ENCODE data around the gene SCN4B.

The SCN4B gene

DNA sequence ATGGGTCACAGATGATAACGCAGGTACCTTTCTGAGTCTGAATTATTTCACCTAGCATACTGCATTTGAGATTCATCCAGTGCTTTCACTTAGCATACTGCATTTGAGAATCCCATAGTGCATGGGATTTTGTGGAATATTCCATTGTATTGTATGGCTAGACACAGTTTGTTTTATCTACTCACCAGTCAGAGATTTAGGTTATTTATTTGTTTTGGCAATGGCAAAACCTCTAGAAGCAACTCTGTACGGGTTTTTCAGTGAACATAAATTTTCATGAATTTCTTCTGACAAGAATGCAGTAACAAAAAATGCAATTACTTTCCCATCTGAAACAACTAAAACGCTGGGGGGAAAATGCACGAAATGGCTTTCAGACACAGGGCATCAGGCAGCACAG lies 24.3 kb downstream of the SCN4B start:
- DNase-seq = no peak

DNA sequence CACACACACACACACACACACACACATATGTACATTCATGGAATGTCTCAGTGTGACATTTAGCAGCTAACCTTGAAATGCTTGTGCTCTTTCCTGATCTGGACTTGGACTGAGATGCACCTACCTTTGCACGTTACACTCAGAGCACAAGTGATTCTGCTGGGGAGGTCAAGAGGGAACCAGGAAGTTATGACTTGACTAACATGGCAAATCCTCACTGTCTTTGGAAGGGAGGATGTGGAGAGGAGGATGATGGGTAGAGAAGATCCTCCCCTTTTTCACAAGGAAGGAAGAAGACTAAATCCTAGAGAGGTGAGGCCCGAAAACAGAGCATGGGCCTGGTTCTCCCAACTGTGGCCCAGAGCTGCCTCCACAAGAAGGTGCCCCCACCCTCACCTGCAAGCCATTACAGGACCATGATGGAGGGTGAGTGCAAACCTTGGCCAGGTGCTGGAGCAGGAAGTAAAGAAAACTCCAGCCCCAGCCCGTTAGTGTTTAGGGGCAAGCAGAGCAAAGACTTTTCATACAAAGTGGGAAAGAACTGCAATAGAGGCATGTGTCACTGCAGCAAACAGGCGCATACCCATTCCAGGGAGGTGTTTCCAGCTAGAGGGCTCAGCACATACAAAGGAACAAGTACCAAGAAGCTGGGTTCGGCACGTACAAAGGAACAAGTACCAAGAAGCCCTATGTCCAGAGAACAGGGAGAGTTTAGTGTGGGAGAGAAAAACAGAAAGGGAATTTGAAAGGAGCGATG lies 26.4 kb downstream of the SCN4B start:
- no peak for DNase-seq

DNA sequence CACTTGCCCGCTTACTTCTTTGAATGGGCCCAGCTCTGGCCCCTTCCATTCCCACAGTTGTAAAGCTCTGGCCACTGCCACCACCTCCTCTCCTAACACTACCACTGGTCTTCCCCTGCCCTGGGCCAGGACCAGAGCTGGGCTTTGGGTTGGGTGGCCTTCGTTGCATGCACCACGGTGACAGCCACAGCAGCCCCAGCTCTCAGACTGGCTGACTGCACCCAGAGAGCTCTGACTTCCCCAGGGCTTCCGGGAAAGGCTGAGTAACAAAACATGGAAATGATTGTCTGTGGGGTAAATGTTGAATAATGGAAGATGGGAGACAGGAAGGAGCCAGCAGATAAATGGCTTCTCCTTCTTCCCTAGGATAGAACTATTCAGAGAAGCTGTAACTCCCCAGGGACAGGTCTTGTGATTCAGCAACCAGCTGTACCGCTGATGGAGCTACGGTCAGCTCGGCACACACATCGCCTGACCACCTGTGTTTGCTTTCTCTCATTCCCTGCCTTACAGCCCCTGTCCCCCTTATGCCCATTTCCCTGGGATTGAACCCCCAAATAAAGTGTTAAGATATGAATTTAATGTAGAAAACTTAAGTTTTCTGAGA lies 27.6 kb downstream of the SCN4B start:
- DNase-seq = no peak

DNA sequence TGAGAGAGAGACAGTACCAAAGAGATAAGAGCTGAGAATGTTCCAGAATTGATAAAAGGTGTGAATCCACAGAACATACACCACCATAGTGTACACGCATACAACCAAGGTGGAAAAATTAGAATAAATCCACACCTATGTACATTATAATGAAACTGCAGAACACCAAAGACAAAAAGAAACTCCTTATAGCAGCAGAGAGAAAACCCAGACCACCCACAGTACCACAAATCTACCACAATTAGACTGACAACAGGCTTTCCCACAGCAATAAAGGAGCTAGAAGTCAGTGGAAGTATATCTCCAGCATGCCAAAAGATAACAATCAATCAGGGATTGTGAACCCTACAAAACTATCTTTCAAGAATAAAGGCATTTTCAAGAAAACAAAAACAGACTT lies 31.8 kb downstream of the SCN4B start:
- no peak for DNase-seq

DNA sequence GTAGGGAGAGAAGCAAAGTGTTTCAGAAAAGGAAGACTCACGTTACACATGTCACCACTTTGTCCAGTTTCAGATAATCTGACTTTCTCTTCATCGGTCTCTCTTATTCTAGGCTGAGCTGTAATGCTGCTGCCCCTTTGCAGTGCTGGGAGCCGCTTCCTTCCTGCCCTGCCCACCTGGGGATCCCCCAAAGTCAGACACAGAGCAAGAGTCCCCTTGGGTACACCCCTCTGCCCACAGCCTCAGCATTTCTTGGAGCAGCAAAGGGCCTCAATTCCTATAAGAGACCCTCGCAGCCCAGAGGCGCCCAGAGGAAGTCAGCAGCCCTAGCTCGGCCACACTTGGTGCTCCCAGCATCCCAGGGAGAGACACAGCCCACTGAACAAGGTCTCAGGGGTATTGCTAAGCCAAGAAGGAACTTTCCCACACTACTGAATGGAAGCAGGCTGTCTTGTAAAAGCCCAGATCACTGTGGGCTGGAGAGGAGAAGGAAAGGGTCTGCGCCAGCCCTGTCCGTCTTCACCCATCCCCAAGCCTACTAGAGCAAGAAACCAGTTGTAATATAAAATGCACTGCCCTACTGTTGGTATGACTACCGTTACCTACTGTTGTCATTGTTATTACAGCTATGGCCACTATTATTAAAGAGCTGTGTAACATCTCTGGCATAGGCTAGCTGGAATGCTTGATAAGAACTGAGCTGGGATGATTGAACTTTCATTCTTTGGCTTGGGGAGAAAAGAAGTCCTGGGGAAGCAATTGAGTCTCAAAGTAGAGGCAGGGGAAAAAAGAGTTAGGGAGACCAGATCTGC lies 34.6 kb downstream of the SCN4B start:
- no peak for DNase-seq

DNA sequence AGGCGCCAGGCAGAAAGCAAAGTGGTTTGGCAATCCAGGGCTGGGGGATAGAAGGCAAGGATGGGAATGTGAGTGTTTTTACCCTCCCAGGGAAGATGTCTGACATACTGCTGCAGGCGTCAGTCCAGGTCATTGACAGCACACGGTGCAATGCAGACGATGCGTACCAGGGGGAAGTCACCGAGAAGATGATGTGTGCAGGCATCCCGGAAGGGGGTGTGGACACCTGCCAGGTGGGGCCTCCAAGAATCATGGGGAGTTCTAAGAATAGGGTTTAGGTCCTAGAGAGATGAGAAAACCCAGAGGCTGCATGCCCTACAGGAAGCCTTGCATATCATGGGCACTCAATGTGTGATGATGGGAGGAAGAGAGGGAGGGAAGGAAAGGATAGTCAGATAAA lies 37.6 kb downstream of the SCN4B start:
- no peak for DNase-seq

DNA sequence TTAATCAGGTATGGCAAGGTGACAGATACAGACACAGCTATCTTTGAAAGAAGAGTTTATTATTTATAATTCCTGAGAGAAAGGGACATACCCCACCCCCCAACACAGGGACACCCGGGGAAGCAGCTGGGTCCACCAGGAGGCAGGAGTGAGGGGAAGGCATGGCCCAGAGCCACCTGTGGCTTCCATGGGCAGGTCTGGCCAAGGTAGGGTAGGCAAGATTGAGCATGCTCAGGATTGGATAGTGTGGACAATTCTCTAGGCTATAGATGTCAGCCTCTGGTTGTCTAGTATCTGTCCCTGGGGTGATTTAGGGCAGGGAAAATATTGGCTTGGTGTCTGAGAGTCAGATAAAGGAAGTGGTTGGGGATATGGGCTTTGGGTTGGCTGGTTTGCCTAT lies 38.4 kb downstream of the SCN4B start:
- DNase-seq = no peak

DNA sequence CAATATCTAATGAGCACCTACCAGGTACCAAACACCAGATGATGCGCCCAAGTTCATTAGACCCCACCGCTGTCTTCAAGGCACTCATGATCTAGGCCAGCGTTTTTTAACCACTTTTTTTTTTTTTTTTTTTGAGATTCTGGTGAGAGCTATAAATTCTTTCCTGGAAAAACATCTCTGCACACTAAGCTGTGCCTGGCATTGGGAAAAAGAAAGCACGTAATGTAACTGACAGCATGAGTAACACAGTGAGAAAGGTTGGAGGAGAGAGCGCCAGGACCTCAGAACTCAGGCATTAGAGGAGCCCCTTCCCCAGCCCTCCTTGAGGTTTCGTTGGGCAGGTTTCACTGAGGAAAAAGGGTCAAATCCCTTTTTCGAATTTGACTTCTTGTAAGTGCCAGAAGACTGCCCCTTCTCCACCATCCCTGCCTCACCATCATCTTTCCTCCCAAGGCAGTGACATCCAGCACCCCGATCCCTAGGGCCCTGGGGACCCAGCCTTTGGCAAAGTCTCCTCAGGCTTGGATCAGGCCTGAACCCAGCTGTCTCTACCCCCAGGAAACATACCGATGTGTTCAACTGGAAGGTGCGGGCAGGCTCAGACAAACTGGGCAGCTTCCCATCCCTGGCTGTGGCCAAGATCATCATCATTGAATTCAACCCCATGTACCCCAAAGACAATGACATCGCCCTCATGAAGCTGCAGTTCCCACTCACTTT lies 39.8 kb downstream of the SCN4B start:
- DNase-seq = no peak

DNA sequence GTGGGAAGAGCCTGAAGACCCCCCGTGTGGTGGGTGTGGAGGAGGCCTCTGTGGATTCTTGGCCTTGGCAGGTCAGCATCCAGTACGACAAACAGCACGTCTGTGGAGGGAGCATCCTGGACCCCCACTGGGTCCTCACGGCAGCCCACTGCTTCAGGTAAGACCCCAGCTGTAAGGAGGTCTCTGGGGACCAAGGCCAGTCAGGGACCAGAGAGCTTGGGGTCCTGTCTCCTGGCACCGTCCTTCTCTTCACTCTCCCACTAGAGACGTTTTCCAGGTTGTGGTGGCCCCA lies 40.9 kb downstream of the SCN4B start:
- DNase-seq = no peak

DNA sequence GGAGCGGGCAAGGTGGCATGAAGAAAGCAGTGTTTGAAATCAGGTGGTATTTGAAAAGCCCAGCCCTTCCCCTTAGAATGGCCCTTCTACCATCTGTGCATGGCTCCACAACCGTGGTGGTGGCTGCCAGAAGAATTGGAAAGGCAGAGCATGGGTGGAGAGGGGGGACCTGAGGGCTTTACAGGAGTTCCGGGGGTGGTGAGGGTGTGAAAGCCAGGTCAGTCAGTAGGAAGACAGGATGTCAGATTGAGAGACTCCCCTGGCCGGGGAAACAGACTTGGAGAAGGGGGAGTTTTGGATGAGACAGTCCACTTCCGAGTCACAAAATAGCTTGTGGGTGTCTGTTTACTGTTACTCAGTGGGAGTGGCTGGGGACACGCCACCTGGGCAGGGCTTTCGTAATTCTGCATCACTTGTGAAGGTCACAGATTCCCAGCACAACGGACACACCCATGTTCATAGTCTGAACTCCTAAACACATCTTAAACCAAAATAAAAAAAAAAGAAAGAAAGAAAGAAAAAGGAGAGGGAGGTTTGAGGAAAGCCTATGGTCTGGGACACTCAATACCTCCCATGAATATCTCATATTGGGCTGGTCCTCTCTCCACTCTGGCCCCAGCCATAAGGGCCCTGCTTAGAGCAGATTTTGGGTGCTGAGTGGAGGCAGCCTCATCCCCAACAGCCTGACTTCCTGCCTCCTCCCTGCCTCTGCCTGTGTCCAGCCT lies 41.4 kb downstream of the SCN4B start:
- no peak for DNase-seq

DNA sequence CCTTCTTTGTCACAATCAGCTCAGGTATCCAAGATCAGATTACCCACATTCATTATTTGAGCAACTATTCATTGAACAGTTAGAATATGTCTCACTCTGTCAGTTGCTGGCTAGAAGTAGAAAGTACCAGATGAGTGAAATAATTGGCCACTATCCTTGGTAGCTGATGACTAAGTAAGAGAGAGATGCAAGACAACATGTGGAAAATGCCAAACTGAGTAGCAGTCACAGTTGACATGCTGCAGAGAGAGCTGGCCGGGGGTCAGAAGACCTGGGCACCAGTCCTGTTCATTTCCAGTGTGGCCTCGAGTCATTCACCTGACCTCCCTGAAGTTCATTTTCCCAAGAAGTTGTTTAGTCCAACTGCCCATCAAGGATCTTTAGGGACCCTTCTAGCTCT lies 43.4 kb downstream of the SCN4B start:
- DNase-seq = no peak

DNA sequence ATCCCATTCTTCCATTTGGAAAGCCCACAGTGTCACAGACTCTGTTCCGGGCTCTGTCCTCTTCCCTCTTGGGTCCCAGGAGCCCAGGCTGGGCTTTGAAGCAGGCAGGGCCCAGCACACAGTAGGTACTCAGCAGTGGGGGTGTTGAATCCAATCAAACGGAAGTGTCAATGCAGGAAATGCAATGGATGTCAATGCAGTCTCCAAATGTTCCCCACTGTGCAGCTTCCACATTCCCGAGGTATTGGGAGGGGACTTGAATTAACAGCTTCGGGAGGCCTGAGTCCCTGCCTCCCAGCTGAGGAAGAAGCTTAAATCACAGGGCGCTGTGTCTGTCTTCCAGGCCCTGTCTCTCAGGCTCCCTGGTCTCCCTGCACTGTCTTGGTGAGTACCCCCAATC lies 44.1 kb downstream of the SCN4B start:
- no peak for DNase-seq

DNA sequence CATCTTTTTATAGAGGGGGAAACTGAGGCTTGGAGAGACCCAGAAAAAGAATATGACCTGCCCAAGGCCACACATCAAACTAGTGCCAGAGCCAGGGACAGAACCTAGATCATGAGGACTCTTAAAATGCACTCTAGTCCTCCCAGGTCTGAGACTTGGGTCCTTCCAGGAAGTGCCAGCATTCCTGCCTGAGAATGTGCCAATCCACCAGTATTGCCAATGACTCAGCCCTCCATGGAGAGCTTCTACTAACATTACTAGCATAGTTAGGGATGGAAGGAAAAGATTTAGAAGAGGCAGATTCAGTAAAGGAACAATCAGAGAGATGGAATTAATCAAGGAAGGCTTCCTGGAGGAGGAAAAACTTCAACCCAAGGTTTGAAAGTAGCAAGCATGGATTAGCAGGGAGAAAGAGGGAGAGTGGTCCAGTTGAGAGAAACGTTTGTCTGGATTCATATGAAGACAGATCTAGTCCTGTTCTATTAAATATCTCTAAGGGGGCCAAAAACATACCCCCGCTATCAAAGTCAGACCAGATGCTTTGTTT lies 45.8 kb downstream of the SCN4B start:
- no peak for DNase-seq

DNA sequence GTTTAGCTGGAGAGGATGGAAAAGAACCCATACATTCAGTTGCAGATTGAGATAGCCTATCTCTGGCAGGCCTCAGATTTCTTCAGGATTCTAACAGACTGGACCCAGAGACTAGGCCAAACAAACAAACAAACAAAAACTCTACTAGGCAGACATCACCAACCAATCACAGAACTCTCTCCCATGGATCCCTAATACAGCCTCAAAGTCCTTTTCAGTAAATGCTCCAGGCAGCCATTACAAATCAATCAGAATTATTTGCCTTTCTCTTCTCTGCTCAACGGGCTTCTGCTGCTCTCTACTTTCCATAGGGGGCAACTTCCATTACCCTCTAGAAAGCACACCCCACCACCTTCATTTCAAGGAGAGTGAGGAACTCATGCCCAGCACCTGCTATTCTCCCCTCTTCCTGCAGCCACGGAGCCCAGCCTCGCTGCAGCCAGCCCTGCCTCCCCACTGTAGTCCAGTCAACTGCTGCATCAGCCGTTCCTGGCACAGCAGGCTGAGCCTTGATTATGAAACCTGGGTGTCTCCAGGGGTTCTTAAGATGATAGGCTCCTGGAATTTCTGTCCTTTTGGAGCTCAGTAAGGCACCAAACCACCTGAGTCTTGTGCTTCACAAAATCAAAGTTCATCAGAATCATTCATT lies 46.8 kb downstream of the SCN4B start:
- DNase-seq = no peak

DNA sequence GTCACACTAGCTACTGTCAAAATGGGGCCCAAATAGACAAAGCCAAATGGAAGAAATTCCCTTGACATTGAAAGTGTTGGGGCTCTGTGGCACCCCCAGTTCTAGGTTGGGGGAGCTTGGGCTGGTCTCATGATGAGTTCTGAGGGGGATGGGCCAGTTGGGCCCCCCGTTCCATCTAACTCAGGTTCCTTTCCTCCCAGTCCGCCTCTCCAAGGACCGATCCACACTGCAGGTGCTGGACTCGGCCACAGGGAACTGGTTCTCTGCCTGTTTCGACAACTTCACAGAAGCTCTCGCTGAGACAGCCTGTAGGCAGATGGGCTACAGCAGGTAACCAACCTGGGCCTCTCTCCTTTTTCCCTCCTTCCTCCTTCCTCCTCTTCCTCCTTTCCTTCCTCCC lies 48.1 kb downstream of the SCN4B start:
- no peak for DNase-seq

DNA sequence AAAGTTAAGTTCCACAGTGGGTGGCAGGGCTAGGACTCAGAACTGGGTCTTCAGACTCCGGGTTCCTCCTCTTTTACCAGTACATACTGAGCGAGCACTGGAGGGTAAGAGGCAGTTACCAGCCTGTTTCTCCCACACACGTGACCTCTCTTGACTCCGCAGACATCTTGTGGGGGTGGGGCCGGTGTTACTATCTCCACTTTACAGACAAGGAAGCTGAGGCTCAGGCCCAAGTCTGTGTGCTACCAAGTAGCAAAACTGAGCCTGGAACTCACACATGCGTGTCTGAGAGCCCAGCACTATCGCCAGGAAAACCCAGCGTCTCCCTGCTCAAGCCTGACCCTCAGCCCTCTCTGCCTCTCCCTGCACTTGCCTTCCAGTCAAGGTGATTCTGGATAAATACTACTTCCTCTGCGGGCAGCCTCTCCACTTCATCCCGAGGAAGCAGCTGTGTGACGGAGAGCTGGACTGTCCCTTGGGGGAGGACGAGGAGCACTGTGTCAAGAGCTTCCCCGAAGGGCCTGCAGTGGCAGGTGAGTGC lies 49.8 kb downstream of the SCN4B start:
- DNase-seq = no peak

DNA sequence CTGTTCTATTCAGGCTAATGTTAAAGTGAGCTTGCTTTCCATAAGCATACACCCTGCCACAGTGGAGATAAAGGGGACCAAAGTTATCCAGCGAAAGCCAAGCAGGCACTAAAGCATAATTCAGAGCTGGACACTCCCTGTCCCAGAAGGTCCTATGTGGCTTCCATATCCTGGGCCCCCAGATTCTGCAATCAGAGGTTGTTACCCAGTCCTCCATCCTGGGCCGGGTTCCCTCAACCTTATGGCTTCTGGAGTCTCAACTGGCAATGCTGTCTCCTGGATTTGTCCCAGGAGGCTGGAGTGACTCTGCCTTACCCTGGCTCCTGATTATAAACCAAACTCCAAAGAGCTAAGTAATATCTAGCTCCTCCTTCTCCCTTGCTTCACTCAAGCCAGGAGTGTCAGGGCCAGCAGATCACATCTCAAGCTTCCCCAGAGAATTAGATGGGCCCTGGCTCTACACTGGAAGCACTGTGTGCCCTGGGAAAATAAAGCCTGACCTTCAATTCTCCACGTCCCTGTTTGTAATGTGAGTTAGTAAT lies 51.9 kb downstream of the SCN4B start:
- no peak for DNase-seq

DNA sequence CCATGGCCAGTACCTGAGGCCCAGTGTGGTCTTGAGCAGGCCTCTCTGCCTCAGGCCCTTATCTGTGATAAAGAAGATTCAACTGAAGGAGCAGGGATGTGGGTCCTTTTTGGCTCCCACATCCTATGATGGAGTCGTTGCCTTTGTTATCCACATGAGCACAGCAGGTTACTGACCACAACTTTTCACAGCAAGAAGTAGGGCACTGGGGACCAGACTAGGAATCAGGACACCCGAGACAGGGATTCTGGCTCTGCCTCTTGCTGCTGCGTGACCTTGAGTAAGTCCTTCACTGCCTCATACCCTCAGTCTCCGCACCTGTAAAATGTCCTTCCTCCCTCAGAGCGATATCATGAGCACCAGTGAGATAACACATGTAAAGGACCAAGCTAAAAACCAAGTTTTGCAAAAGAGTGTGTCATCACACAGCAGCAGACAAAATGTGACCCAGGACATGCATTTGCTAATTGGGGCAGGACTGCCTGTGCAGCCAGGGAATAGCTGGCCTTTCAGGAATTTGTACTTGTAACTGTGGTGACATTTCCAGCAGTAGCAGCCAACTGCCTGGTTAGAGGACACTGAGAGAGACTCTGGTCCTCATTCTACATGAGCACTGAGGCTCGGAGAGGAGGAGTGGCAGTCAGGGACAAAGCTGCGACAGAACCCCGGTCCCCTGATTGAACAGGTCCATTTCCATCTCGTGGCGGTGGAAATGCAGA lies 52.6 kb downstream of the SCN4B start:
- DNase-seq = no peak

DNA sequence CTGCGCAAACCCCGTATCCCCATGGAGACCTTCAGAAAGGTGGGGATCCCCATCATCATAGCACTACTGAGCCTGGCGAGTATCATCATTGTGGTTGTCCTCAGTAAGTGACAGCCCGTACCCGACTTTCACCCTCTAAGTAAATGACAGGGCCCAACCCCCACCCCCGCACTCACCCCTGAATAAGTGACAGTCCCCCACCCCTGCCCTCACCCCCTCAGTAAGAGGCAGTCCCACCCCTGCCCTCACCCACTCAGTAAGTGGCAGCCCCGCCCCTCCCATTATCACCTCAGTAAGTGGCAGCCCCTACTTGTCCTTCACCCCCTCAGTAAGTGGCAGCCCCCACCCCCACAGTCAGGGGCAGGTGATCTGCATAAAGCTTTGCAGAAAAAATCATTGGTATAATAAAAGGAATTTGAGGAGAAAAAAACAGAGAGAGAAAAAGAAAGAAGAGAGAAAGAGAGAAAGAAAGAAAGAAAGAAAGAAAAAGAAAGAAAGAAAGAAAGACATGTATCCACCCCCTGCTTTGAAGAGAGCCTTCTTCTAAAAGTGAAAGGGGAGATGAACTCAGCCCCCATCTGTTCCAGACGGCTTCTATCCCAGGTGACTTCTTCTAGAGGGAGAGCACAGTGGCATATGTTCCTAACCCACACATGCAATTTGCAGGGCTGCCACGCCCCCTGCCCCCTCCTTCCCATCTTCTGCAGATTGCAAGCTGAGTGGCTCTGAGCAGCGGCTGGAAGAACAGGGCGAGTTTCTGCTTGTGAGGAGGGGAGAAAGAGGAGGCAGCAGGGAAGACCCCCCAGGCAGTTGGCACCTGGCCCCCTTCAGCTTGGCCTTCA lies 53.4 kb downstream of the SCN4B start:
- no peak for DNase-seq

DNA sequence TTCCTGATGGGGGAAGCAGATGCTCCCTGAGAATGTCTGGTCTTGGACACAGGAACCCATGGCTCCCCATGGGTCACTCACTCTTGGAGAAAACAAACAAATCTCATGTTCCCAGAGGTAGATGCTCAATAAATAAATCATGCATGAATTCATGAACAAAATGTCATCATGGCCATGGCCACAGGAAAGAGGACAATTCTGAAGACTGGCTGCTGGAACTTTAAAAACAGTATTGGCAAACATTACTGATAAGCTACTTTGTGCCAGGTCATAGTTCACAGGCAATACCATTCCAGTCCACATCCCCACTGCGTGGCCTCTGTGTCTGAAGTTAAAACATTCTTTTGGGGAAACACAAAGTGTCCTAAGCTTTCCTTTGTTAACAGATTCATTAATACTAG lies 56.7 kb downstream of the SCN4B start:
- DNase-seq = no peak

Measured in right hindlimb (tissue), 1 donor.